Heart left ventricle (tissue), 16 donors: ENCODE data around the gene MGP. TPM values are rescaled to one million over a fixed set of nuclear protein-coding genes. Genes with fewer than 3 reads are reported as not detected.

Source experiments
- ATAC-seq, 4 donors: fragments of 200-7000 bp; cut with Tn5 transposase; one replicate each; pipeline ENCODE4 v1.9.1; 2020 to 2022; ENCODE audit warnings: moderate library complexity in 4 of 4, mild to moderate bottlenecking in 3 of 4, moderate number of reproducible peaks in 1 of 4
- DNase-seq, 5 donors: peaks; one replicate each; pipeline ENCODE4 v3.0.0-alpha.2; 2020
- H3K27ac ChIP-seq, 12 donors: fragments of 200-600 bp; sonication (generic) in 4 of 12; one replicate each; pipeline versions ENCODE4 v1.5.0 to v1.8.0; 2016 to 2022; ENCODE audit warnings: mild to moderate bottlenecking in 2 of 12
- H3K27me3 ChIP-seq, 9 donors: fragments of 200-600 bp; sonication (generic) in 2 of 9; one replicate each; pipeline versions ENCODE4 v1.5.1 to v1.8.0; 2016 to 2022; ENCODE audit warnings: mild to moderate bottlenecking in 3 of 9
- H3K36me3 ChIP-seq, 9 donors: fragments of 200-600 bp; sonication (generic) in 2 of 9; one replicate each; pipeline versions ENCODE4 v1.5.0 to v1.8.0; 2018 to 2022; ENCODE audit warnings: mild to moderate bottlenecking in 2 of 9
- H3K4me1 ChIP-seq, 12 donors: fragments of 200-600 bp; sonication (generic) in 4 of 12; one replicate each; pipeline versions ENCODE4 v1.5.0 to v1.8.0; 2016 to 2022; ENCODE audit warnings: mild to moderate bottlenecking in 3 of 12
- H3K4me3 ChIP-seq, 12 donors: fragments of 200-600 bp; sonication (generic) in 4 of 12; one replicate each; pipeline versions ENCODE4 v1.5.0 to v1.8.0; 2017 to 2022; ENCODE audit warnings: mild to moderate bottlenecking in 9 of 12, moderate library complexity in 4 of 12
- H3K9me3 ChIP-seq, 12 donors: fragments of 200-600 bp; sonication (generic) in 4 of 12; one replicate each; pipeline versions ENCODE4 v1.5.0 to v1.8.0; 2016 to 2022; ENCODE audit warnings: mild to moderate bottlenecking in 1 of 12
- CTCF ChIP-seq, 12 donors: fragments of 200-600 bp; sonication (generic) in 4 of 12; IDR thresholded peaks; one replicate each; pipeline versions ENCODE4 v1.5.0 to v1.8.0; 2018 to 2022; ENCODE audit warnings: antibody characterized with exemption in 12 of 12, mild to moderate bottlenecking in 5 of 12
- POLR2A ChIP-seq, 2 donors: fragments of 450-650 bp; IDR thresholded peaks; one replicate each; pipeline ENCODE4 v1.6.1; 2017; ENCODE audit warnings: antibody characterized with exemption in 2 of 2, mild to moderate bottlenecking in 2 of 2, moderate library complexity in 2 of 2
- WGBS, 4 donors: extraction: QIAGEN DNeasy Blood & Tissue Kit in 2 of 4; methylation state at CpG; one replicate each; pipeline versions ENCODE4 v1.1.5 to v1.1.7; 2013 to 2018; 5-methylcytosine and 5-hydroxymethylcytosine counted together
- intact Hi-C, 10 donors: fragments of 100-400 bp; cut with DNase I; formaldehyde crosslinking; loops; one replicate each; pipeline versions ENCODE4 v1.11.1 to v1.14.2; 2022
- polyA plus RNA-seq, 2 donors: library from polyadenylated mRNA; stranded (reverse); fragments of 200-250 nt; gene quantifications; one replicate each; pipeline ENCODE4 v1.2.3, GENCODE V29; 2013
- total RNA-seq, 9 donors: library from RNA; depleted of rRNA in 2 of 9; stranded (reverse); fragments of >200 nt in 2 of 9; fragmentation: NEBNext Ultra II Directional in 3 of 9; extraction: Animal tissue kit (Norgen Biotek cat#: 25700) in 3 of 9; gene quantifications; one replicate each; pipeline versions ENCODE4 v1.1.0 to v1.2.4, GENCODE V29; 2016 to 2023
- donor health status: ischemic (EF 13 %, LVEDD 7.1; RV severe dilation, severe dysfunction).
- donor health status: healthy with polysubstance abuse.
- donor health status: DM: no; HTN: yes; CAD: no.
- donor health status: DM: no; HTN: no; CAD: no.
- donor health status: ischemic (EF 25% LVEDD 6.9; RV normal size, moderate dysfunction).
- donor health status: ischemic (EF 25% LVEDD 5.7; RV mildly dilated, moderate dysfunction).
- donor health status: healthy.
- donor health status: DM: yes; HTN: yes; CAD: no.
- donor health status: ischemic (EF 35%, LVEDD 5.7; RV mildly dilated, moderate dysfunction).
- donor health status: nonischemic (EF 11% LVEDD 7.7; RV severe dilation, severe dysfunction).
- donor health status: DM: yes; HTN: yes; CAD: no.
- donor health status: PGD.
- donor health status: ischemic (EF 29% LVEDD 5.4; RV normal size, mild dysfunction).
- donor health status: nonischemic (EF 23%, LVEDD 6.1; RV moderate dilation, normal function).

Gene MGP
- total and polyA plus RNA-seq, 11 donors: 142 to 651 (median 255) TPM

GRCh38 chr12:14873440-14874185 is 12.0 kb downstream of the MGP start:
- H3K27ac ChIP-seq: no peak overlapping the region
- H3K4me3 ChIP-seq: no peak overlapping the region
- ATAC-seq (peak in 3 of 4 donors; percentile 37 to 67 (median 52)), DNase-seq (no peak)
- no peaks in the 10 kb centered on the region for H3K36me3 ChIP-seq
- no peaks in the 10 kb centered on the region for H3K27me3 ChIP-seq
- H3K9me3 ChIP-seq: no peaks in the 10 kb centered on the region
- intact Hi-C loops: no loop called here
- peaks cover 0 to 6% (median 0%) of the 10 kb centered on the region in 12 donors for H3K4me1 ChIP-seq
- 35 to 54% (median 35%) methylated on average over 1 of the region's 1 CpG for WGBS, 4 donors
- TF ChIP-seq CTCF (IDR thresholded peaks at IDR 0.05): no peak
- TF ChIP-seq POLR2A (IDR thresholded peaks at IDR 0.05): no peak

GRCh38 chr12:14871886-14872285 is 13.8 kb downstream of the MGP start:
- no peak for ATAC-seq
- Histone ChIP-seq H3K27ac (no peak overlapping the region), H3K36me3 (no peaks in the 10 kb centered on the region), H3K9me3 (peaks cover 0 to 5% (median 0%) of the 10 kb centered on the region in 12 donors), H3K27me3 (no peaks in the 10 kb centered on the region), H3K4me1 (peaks cover 0 to 6% (median 0%) of the 10 kb centered on the region in 12 donors), H3K4me3 (no peak overlapping the region)
- intact Hi-C loops: no loop called here
- 93 to 99% (median 95%) methylated on average over 1 of the region's 1 CpG for WGBS, 4 donors
- DNase-seq: no peak
- TF ChIP-seq POLR2A (IDR thresholded peaks at IDR 0.05) (no peak), CTCF (IDR thresholded peaks at IDR 0.05) (no peak)

DNA sequence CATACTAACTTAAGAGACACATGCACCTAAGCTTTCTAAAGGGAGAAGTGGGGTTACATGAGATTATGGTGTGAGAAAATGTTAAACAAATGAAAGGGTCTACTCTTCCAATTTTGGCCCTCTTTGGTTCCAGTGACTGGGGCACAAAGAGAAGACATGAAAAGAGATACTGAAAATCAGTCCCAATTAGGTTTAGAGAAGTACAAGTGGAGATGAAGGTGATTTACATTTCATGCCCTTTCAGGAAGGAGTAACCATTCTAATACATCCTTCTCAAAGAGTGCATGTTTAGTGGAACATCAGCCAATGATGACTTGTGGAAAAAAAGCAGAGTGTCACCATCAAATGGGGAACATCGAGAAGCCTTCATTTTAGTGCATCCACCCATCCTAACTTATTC is 14.4 kb downstream of the MGP start:
- no peak for ATAC-seq
- intact Hi-C loops: no loop called here
- TF ChIP-seq CTCF (IDR thresholded peaks at IDR 0.05): no peak
- no peak for TF ChIP-seq POLR2A (IDR thresholded peaks at IDR 0.05)
- no peak for DNase-seq
- Histone ChIP-seq H3K27ac (no peak overlapping the region), H3K4me1 (peaks cover 0 to 6% (median 0%) of the 10 kb centered on the region in 12 donors), H3K36me3 (no peaks in the 10 kb centered on the region), H3K27me3 (no peaks in the 10 kb centered on the region), H3K9me3 (peaks cover 0 to 8% (median 0%) of the 10 kb centered on the region in 12 donors), H3K4me3 (no peak overlapping the region)
- 80 to 97% (median 96%) methylated on average over 1 of the region's 1 CpG for WGBS, 4 donors

DNA sequence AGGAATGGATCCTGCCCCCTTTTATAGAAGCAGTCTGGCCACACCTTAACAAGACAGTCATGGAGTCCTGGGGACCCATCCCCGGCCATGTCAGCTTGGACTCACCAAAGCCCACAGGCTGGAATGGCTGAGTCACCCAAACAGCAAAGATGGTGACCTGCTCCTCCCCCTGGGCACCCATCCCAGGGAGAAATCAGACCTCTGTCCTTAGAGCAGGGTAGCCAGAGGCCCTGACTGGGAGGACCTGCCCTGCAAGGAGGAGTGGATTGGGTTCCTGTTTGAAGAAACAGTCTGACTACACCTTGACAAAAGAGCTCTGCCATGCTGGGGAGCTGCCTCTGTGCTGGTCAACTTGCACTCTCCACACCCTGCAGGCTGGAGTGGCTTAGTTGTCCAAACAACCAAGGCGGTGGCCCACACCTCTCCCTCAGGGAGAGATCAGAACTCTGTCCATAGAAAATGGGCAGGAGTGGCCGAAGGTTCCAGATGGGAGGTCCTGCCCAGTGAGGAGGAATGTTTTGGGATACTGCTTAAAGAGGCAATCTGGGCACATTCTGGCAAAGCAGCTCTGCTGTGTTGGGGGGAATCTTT is 16.6 kb downstream of the MGP start:
- Histone ChIP-seq H3K27me3 (no peaks in the 10 kb centered on the region), H3K36me3 (no peaks in the 10 kb centered on the region), H3K9me3 (peaks cover 0 to 9% (median 0%) of the 10 kb centered on the region in 12 donors), H3K4me1 (peaks cover 0 to 6% (median 0%) of the 10 kb centered on the region in 12 donors), H3K4me3 (no peak overlapping the region), H3K27ac (no peak overlapping the region)
- TF ChIP-seq CTCF (IDR thresholded peaks at IDR 0.05): no peak
- no peak for TF ChIP-seq POLR2A (IDR thresholded peaks at IDR 0.05)
- WGBS, 4 donors: 84 to 100% (median 96%) methylated on average over 3 of the region's 3 CpGs
- ATAC-seq (peak in 1 of 4 donors; percentile 34), DNase-seq (no peak)
- intact Hi-C loops: no loop called here
